ENCODE measurements around the gene TMEM52B.
"Not testable (repeated sequence)": the region's sequence is repeated elsewhere in the genome, so short reads cannot be mapped to it uniquely, and the experiment has no call there.

DNA sequence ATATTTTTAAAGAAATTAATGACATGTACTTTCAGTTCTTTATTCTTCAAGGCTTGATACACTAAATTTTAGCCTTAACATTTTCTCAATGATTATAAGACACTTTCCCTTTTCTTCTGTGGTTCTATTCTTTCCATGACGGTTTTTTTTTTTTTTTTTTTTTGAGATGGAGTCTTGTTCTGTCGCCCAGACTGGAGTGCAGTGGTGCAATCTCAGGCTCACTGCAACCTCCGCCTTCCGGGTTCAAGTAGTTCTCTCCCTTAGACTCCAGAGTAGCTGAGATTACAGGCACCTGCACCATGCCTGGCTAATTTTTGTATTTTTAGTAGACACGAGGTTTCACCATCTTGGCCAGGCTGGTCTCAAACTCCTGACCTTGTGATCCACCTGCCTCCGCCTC lies 8.1 kb downstream of the TMEM52B start:
- not testable (repeated sequence) for TF ChIP-seq CTCF (conservative IDR thresholded peaks at IDR 0.05; ENCODE audit: low read depth in 2 of 2); REST (IDR thresholded peaks at IDR 0.05; ENCODE audit: unreplicated experiment); POLR2AphosphoS5 (IDR thresholded peaks at IDR 0.05; ENCODE audit: low read depth); EZH2 (IDR thresholded peaks at IDR 0.05; ENCODE audit: low read depth, unreplicated experiment); STAT1 (IDR thresholded peaks at IDR 0.05; ENCODE audit: unreplicated experiment); EZH2phosphoT487 (IDR thresholded peaks at IDR 0.05; ENCODE audit: unreplicated experiment)

All from GM23338 (cell line).